Measurements from ENCODE around the gene SAMD14. TPM values are rescaled to one million over a fixed set of nuclear protein-coding genes. Genes with fewer than 3 reads are reported as not detected.

Gene SAMD14
- total and polyA plus RNA-seq, 2 experiments from 2014 or later: 0.70 to 4.7 TPM

DNA sequence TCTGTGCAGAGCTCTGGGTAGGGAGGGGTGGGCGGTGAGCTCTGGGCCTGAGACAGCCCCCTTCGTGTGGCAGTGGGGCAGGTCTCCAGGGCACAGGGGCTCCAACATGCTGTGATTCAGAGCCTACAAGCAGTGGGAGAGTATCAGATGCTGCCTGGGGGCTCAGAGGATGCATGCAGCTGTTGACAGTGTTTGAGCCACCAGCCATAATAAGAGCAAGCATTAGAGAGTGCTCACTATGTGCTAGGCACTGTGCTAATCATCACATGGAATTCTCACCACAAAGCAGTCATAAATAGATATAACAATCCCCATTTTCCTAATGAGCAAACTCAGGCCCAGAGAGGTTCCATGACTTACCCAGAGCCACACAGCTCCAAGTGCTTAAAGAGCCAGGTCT lies 26.7 kb downstream of the SAMD14 start:
- Histone ChIP-seq H3K4me3 (no peak overlapping the region), H3K27ac (ENCODE audit: low read depth) (no peak overlapping the region), H3K4me1 (ENCODE audit: insufficient read depth) (peaks cover 13% of the 10 kb centered on the region; the same call in 1 of the 2 replicates), H3K36me3 (ENCODE audit: insufficient read depth) (no peaks in the 10 kb centered on the region), H3K4me2 (no peak overlapping the region), H2AFZ (no peak overlapping the region), H3K79me2 (replicated peaks; ENCODE audit: insufficient read depth) (no peaks in the 10 kb centered on the region), H3K27me3 (ENCODE audit: insufficient read depth) (no peaks in the 10 kb centered on the region), H3F3A (replicated peaks; ENCODE audit: low read depth) (no peaks in the 10 kb centered on the region), H3K9me2 (ENCODE audit: insufficient read depth) (no peaks in the 10 kb centered on the region), H4K20me1 (replicated peaks; ENCODE audit: insufficient read depth) (no peaks in the 10 kb centered on the region)
- H3K36me3 Mint-ChIP-seq (ENCODE audit: low read depth): peaks cover 2% of the 10 kb centered on the region; the same call in 1 of the 3 replicates
- H3K4me3 Mint-ChIP-seq: no peak overlapping the region
- TF ChIP-seq STAT1 (IDR thresholded peaks at IDR 0.05; ENCODE audit: unreplicated experiment) (no peak), ZNF114 (CRISPR knock-in tag; IDR thresholded peaks at IDR 0.05) (no peak), CREB1 (CRISPR knock-in tag; IDR thresholded peaks at IDR 0.05; ENCODE audit: low read depth) (no peak), ZNF331 (CRISPR knock-in tag; IDR thresholded peaks at IDR 0.05; ENCODE audit: low read depth) (no peak), JUNB (IDR thresholded peaks at IDR 0.05; ENCODE audit: unreplicated experiment) (no peak), EZH2 (IDR thresholded peaks at IDR 0.05; ENCODE audit: low read depth, unreplicated experiment) (no peak), POLR2AphosphoS5 (IDR thresholded peaks at IDR 0.05; ENCODE audit: low read depth) (no peak), EZH2phosphoT487 (IDR thresholded peaks at IDR 0.05; ENCODE audit: unreplicated experiment) (no peak), NANOG (IDR thresholded peaks at IDR 0.05; ENCODE audit: borderline replicate concordance) (no peak)
- TF ChIP-seq, protein P1, sequence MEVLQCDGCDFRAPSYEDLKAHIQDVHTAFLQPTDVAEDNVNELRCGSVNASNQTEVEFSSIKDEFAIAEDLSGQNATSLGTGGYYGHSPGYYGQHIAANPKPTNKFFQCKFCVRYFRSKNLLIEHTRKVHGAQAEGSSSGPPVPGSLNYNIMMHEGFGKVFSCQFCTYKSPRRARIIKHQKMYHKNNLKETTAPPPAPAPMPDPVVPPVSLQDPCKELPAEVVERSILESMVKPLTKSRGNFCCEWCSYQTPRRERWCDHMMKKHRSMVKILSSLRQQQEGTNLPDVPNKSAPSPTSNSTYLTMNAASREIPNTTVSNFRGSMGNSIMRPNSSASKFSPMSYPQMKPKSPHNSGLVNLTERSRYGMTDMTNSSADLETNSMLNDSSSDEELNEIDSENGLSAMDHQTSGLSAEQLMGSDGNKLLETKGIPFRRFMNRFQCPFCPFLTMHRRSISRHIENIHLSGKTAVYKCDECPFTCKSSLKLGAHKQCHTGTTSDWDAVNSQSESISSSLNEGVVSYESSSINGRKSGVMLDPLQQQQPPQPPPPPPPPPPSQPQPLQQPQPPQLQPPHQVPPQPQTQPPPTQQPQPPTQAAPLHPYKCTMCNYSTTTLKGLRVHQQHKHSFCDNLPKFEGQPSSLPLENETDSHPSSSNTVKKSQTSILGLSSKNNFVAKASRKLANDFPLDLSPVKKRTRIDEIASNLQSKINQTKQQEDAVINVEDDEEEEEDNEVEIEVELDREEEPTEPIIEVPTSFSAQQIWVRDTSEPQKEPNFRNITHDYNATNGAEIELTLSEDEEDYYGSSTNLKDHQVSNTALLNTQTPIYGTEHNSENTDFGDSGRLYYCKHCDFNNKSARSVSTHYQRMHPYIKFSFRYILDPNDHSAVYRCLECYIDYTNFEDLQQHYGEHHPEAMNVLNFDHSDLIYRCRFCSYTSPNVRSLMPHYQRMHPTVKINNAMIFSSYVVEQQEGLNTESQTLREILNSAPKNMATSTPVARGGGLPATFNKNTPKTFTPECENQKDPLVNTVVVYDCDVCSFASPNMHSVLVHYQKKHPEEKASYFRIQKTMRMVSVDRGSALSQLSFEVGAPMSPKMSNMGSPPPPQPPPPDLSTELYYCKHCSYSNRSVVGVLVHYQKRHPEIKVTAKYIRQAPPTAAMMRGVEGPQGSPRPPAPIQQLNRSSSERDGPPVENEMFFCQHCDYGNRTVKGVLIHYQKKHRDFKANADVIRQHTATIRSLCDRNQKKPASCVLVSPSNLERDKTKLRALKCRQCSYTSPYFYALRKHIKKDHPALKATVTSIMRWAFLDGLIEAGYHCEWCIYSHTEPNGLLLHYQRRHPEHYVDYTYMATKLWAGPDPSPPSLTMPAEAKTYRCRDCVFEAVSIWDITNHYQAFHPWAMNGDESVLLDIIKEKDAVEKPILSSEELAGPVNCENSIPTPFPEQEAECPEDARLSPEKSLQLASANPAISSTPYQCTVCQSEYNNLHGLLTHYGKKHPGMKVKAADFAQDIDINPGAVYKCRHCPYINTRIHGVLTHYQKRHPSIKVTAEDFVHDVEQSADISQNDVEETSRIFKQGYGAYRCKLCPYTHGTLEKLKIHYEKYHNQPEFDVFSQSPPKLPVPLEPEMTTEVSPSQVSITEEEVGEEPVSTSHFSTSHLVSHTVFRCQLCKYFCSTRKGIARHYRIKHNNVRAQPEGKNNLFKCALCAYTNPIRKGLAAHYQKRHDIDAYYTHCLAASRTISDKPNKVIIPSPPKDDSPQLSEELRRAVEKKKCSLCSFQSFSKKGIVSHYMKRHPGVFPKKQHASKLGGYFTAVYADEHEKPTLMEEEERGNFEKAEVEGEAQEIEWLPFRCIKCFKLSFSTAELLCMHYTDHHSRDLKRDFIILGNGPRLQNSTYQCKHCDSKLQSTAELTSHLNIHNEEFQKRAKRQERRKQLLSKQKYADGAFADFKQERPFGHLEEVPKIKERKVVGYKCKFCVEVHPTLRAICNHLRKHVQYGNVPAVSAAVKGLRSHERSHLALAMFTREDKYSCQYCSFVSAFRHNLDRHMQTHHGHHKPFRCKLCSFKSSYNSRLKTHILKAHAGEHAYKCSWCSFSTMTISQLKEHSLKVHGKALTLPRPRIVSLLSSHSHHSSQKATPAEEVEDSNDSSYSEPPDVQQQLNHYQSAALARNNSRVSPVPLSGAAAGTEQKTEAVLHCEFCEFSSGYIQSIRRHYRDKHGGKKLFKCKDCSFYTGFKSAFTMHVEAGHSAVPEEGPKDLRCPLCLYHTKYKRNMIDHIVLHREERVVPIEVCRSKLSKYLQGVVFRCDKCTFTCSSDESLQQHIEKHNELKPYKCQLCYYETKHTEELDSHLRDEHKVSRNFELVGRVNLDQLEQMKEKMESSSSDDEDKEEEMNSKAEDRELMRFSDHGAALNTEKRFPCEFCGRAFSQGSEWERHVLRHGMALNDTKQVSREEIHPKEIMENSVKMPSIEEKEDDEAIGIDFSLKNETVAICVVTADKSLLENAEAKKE (CRISPR knock-in tag; IDR thresholded peaks at IDR 0.05): no peak
- TF ChIP-seq, protein P2, sequence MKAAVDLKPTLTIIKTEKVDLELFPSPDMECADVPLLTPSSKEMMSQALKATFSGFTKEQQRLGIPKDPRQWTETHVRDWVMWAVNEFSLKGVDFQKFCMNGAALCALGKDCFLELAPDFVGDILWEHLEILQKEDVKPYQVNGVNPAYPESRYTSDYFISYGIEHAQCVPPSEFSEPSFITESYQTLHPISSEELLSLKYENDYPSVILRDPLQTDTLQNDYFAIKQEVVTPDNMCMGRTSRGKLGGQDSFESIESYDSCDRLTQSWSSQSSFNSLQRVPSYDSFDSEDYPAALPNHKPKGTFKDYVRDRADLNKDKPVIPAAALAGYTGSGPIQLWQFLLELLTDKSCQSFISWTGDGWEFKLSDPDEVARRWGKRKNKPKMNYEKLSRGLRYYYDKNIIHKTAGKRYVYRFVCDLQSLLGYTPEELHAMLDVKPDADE (IDR thresholded peaks at IDR 0.05): no peak
- TF ChIP-seq, protein P3, sequence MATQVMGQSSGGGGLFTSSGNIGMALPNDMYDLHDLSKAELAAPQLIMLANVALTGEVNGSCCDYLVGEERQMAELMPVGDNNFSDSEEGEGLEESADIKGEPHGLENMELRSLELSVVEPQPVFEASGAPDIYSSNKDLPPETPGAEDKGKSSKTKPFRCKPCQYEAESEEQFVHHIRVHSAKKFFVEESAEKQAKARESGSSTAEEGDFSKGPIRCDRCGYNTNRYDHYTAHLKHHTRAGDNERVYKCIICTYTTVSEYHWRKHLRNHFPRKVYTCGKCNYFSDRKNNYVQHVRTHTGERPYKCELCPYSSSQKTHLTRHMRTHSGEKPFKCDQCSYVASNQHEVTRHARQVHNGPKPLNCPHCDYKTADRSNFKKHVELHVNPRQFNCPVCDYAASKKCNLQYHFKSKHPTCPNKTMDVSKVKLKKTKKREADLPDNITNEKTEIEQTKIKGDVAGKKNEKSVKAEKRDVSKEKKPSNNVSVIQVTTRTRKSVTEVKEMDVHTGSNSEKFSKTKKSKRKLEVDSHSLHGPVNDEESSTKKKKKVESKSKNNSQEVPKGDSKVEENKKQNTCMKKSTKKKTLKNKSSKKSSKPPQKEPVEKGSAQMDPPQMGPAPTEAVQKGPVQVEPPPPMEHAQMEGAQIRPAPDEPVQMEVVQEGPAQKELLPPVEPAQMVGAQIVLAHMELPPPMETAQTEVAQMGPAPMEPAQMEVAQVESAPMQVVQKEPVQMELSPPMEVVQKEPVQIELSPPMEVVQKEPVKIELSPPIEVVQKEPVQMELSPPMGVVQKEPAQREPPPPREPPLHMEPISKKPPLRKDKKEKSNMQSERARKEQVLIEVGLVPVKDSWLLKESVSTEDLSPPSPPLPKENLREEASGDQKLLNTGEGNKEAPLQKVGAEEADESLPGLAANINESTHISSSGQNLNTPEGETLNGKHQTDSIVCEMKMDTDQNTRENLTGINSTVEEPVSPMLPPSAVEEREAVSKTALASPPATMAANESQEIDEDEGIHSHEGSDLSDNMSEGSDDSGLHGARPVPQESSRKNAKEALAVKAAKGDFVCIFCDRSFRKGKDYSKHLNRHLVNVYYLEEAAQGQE (IDR thresholded peaks at IDR 0.05; ENCODE audit: unreplicated experiment): no peak
- TF ChIP-seq, protein P4, sequence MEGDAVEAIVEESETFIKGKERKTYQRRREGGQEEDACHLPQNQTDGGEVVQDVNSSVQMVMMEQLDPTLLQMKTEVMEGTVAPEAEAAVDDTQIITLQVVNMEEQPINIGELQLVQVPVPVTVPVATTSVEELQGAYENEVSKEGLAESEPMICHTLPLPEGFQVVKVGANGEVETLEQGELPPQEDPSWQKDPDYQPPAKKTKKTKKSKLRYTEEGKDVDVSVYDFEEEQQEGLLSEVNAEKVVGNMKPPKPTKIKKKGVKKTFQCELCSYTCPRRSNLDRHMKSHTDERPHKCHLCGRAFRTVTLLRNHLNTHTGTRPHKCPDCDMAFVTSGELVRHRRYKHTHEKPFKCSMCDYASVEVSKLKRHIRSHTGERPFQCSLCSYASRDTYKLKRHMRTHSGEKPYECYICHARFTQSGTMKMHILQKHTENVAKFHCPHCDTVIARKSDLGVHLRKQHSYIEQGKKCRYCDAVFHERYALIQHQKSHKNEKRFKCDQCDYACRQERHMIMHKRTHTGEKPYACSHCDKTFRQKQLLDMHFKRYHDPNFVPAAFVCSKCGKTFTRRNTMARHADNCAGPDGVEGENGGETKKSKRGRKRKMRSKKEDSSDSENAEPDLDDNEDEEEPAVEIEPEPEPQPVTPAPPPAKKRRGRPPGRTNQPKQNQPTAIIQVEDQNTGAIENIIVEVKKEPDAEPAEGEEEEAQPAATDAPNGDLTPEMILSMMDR (conservative IDR thresholded peaks at IDR 0.05; ENCODE audit: low read depth in 2 of 2): no peak
- peaks cover 15% of the 10 kb centered on the region for H3K27me3 Mint-ChIP-seq (ENCODE audit: insufficient read depth, low read depth, poor library complexity)
- ATAC-seq (no peak), DNase-seq (ENCODE audit: low spot score) (no peak)
- H3K4me1 Mint-ChIP-seq: peaks cover 17% of the 10 kb centered on the region
- no peaks in the 10 kb centered on the region for H3K9me3 Mint-ChIP-seq
- H3K27ac Mint-ChIP-seq: no peak overlapping the region

Measured in GM23338 (cell line).